Liver (tissue), 9 donors: Measurements from ENCODE around the gene CCDC190. TPM values are rescaled to one million over a fixed set of nuclear protein-coding genes. Genes with fewer than 3 reads are reported as not detected.
A peak's percentile ranks its signal among the peaks of the same experiment; 100 is the strongest.

Experiments
- DNase-seq: peaks from one replicate; pipeline ENCODE4 v3.0.0-alpha.2; 2017; ENCODE audit warnings: low spot score
- H3K27ac ChIP-seq, 2 donors: one replicate each; pipeline ENCODE4 v1.7.0; 2013; ENCODE audit warnings: inconsistent platforms in 2 of 2, low read length in 2 of 2, control low read depth in 1 of 2, low read depth in 1 of 2, mild to moderate bottlenecking in 1 of 2
- H3K27me3 ChIP-seq, 4 donors: one replicate each; pipeline versions ENCODE4 v1.6.1 to v1.7.0; 2013; ENCODE audit warnings: low read length in 3 of 4, inconsistent platforms in 1 of 4, mild to moderate bottlenecking in 1 of 4, moderate library complexity in 1 of 4; ENCODE audit not compliant: control insufficient read depth in 4 of 4, insufficient read depth in 4 of 4
- H3K36me3 ChIP-seq, 4 donors: one replicate each; pipeline versions ENCODE4 v1.6.1 to v1.7.0; 2013; ENCODE audit warnings: low read length in 3 of 4, mild to moderate bottlenecking in 3 of 4, low read depth in 1 of 4, moderate library complexity in 1 of 4; ENCODE audit not compliant: control insufficient read depth in 4 of 4, insufficient read depth in 3 of 4
- H3K4me1 ChIP-seq, 4 donors: one replicate each; pipeline versions ENCODE4 v1.6.1 to v1.7.0; 2013; ENCODE audit warnings: low read length in 3 of 4, mild to moderate bottlenecking in 3 of 4, moderate library complexity in 1 of 4; ENCODE audit not compliant: control insufficient read depth in 4 of 4, insufficient read depth in 4 of 4
- H3K4me3 ChIP-seq, 3 donors: one replicate each; pipeline versions ENCODE4 v1.6.1 to v1.7.0; 2013; ENCODE audit warnings: low read length in 3 of 3, control low read depth in 1 of 3, low read depth in 1 of 3, mild to moderate bottlenecking in 1 of 3
- H3K9ac ChIP-seq, 2 donors: one replicate each; pipeline ENCODE4 v1.7.0; 2013; ENCODE audit warnings: low read length in 2 of 2, mild to moderate bottlenecking in 2 of 2, moderate library complexity in 2 of 2, control low read depth in 1 of 2, low read depth in 1 of 2
- H3K9me3 ChIP-seq, 4 donors: one replicate each; pipeline versions ENCODE4 v1.6.1 to v1.7.0; 2013; ENCODE audit warnings: low read length in 3 of 4; ENCODE audit not compliant: control insufficient read depth in 4 of 4
- ATF3 ChIP-seq: IDR thresholded peaks from 2 replicates; pipeline ENCODE4 v1.6.1; 2016; ENCODE audit warnings: antibody characterized with exemption
- CTCF ChIP-seq: fragments of 150-350 bp; IDR thresholded peaks from 2 replicates; pipeline ENCODE4 v1.5.1; 2017; ENCODE audit warnings: improper control_type of control experiment, low read depth, low read length; ENCODE audit not compliant: missing input control
- FOXA1 ChIP-seq: IDR thresholded peaks from 2 replicates; pipeline ENCODE4 v1.6.1; 2016; ENCODE audit warnings: antibody characterized with exemption
- FOXA2 ChIP-seq: IDR thresholded peaks from 2 replicates; pipeline ENCODE4 v1.6.1; 2016; ENCODE audit warnings: antibody characterized with exemption
- GABPA ChIP-seq, 2 donors: IDR thresholded peaks in 1 of 2; conservative IDR thresholded peaks in 1 of 2; 2 replicates each; pipeline ENCODE4 v1.6.1; 2016; ENCODE audit warnings: antibody characterized with exemption in 2 of 2, mild to moderate bottlenecking in 1 of 2, moderate library complexity in 1 of 2
- MAX ChIP-seq: IDR thresholded peaks from 2 replicates; pipeline ENCODE4 v1.6.1; 2016; ENCODE audit warnings: antibody characterized with exemption
- NR2F2 ChIP-seq: IDR thresholded peaks from 2 replicates; pipeline ENCODE4 v1.6.1; 2016; ENCODE audit warnings: antibody characterized with exemption
- RAD21 ChIP-seq, 2 donors: IDR thresholded peaks; 2 replicates each; pipeline ENCODE4 v1.6.1; 2016; ENCODE audit warnings: antibody characterized with exemption in 2 of 2, mild to moderate bottlenecking in 2 of 2
- REST ChIP-seq: IDR thresholded peaks from 2 replicates; pipeline ENCODE4 v1.6.1; 2016; ENCODE audit warnings: antibody characterized with exemption, mild to moderate bottlenecking
- RXRA ChIP-seq, 2 donors: IDR thresholded peaks; 2 replicates each; pipeline ENCODE4 v1.6.1; 2017 to 2018; ENCODE audit warnings: antibody characterized with exemption in 2 of 2, mild to moderate bottlenecking in 1 of 2
- YY1 ChIP-seq: IDR thresholded peaks from 2 replicates; pipeline ENCODE4 v1.6.1; 2016; ENCODE audit warnings: antibody characterized with exemption, mild to moderate bottlenecking
- ZBTB33 ChIP-seq: IDR thresholded peaks from 2 replicates; pipeline ENCODE4 v1.6.1; 2016; ENCODE audit warnings: antibody characterized with exemption
- WGBS: extraction: QIAGEN DNeasy Blood & Tissue Kit; methylation state at CpG from one replicate; pipeline ENCODE4 v1.1.7; 2013; 5-methylcytosine and 5-hydroxymethylcytosine counted together
- polyA plus RNA-seq, 2 donors: library from polyadenylated mRNA; stranded (reverse) in 1 of 2; unstranded in 1 of 2; fragments of 200-250 nt in 1 of 2; fragments of >200 nt in 1 of 2; fragmentation: Nextera tagmentation in 1 of 2; extraction: Ambion mirVana in 1 of 2; gene quantifications; one replicate each; pipeline versions ENCODE4 v1.2.1 to v1.2.3, GENCODE V29; 2013 to 2015
- total RNA-seq, 2 donors: library from RNA; depleted of rRNA; stranded (reverse); fragments of >200 nt; gene quantifications; one replicate each; pipeline ENCODE4 v1.2.3, GENCODE V29; 2014
- donor health status: healthy.
- donor health status: healthy.
- donor health status: healthy.
- donor health status: healthy.
- donor health status: healthy.

CCDC190 gene
- total and polyA plus RNA-seq, 4 donors: not detected

GRCh38 chr1:162854245-162854882 is 6.6 kb downstream of the CCDC190 start:
- H3K4me1 ChIP-seq: no peaks in the 10 kb centered on the region
- no peaks in the 10 kb centered on the region for H3K36me3 ChIP-seq
- no peak overlapping the region for H3K9ac ChIP-seq
- no peak overlapping the region for H3K4me3 ChIP-seq
- no peak overlapping the region for H3K27ac ChIP-seq
- H3K27me3 ChIP-seq: no peaks in the 10 kb centered on the region
- H3K9me3 ChIP-seq: no peaks in the 10 kb centered on the region
- WGBS: 32% methylated on average over 4 of the region's 4 CpGs
- peak; percentile 45 for DNase-seq
- TF ChIP-seq YY1 (no peak), GABPA (IDR thresholded peaks at IDR 0.05 in 1 of 2, conservative IDR thresholded peaks at IDR 0.05 in 1 of 2) (peak; percentile 50 to 52), CTCF (peak; percentile 63), MAX (no peak), FOXA2 (no peak), ATF3 (no peak), RAD21 (IDR thresholded peaks at IDR 0.05) (peak; percentile 81 to 85)

GRCh38 chr1:162851341-162851740 is 9.6 kb downstream of the CCDC190 start:
- no peak overlapping the region for H3K9ac ChIP-seq
- no peaks in the 10 kb centered on the region for H3K9me3 ChIP-seq
- no peak for DNase-seq
- no peaks in the 10 kb centered on the region for H3K36me3 ChIP-seq
- 91% methylated on average over 1 of the region's 1 CpG for WGBS
- no peaks in the 10 kb centered on the region for H3K27me3 ChIP-seq
- no peak for TF ChIP-seq CTCF
- no peak for TF ChIP-seq RAD21 (IDR thresholded peaks at IDR 0.05)
- no peak for TF ChIP-seq GABPA (IDR thresholded peaks at IDR 0.05 in 1 of 2, conservative IDR thresholded peaks at IDR 0.05 in 1 of 2)
- TF ChIP-seq FOXA1: no peak
- TF ChIP-seq FOXA2: no peak
- TF ChIP-seq REST: no peak
- TF ChIP-seq NR2F2: no peak
- no peak for TF ChIP-seq ZBTB33
- TF ChIP-seq RXRA (IDR thresholded peaks at IDR 0.05): no peak
- no peak overlapping the region for H3K27ac ChIP-seq
- no peak overlapping the region for H3K4me3 ChIP-seq
- H3K4me1 ChIP-seq: no peaks in the 10 kb centered on the region
